ENCODE data around the gene OSM.

Gene OSM

GRCh38 chr22:30312053-30312452 is 45.4 kb upstream of the OSM start (continued):
- TF ChIP-seq BCL6B (tag by site-specific recombination; IDR thresholded peaks at IDR 0.05) (no peak), ZEB2 (tag by site-specific recombination; IDR thresholded peaks at IDR 0.05) (peak; percentile 86; the same call in 1 of the 2 replicates), ZNF580 (tag by site-specific recombination; IDR thresholded peaks at IDR 0.05) (no peak), ZBTB11 (tag by site-specific recombination; conservative IDR thresholded peaks at IDR 0.05; ENCODE audit: low read depth) (no peak), ZNF701 (tag by site-specific recombination; IDR thresholded peaks at IDR 0.05) (no peak), YY1 (tag by site-specific recombination; IDR thresholded peaks at IDR 0.05) (no peak), BCL11A (tag by site-specific recombination; IDR thresholded peaks at IDR 0.05; ENCODE audit: low read depth) (no peak), ZNF146 (tag by site-specific recombination; IDR thresholded peaks at IDR 0.05) (no peak), ZNF214 (tag by site-specific recombination; IDR thresholded peaks at IDR 0.05; ENCODE audit: borderline replicate concordance) (no peak), ZNF629 (tag by site-specific recombination; IDR thresholded peaks at IDR 0.05) (peak; percentile 81), ZNF639 (tag by site-specific recombination; IDR thresholded peaks at IDR 0.05) (0 out of 2 replicates have a peak, but pooled peaks have one; percentile 45), SALL2 (tag by site-specific recombination; IDR thresholded peaks at IDR 0.05; ENCODE audit: borderline replicate concordance) (no peak), ZNF529 (tag by site-specific recombination; IDR thresholded peaks at IDR 0.05; ENCODE audit: insufficient replicate concordance) (no peak), HOXC10 (CRISPR knock-in tag; IDR thresholded peaks at IDR 0.05) (0 out of 2 replicates have a peak, but pooled peaks have one; percentile 61), ZBTB6 (tag by site-specific recombination; IDR thresholded peaks at IDR 0.05) (no peak), ZNF544 (tag by site-specific recombination; IDR thresholded peaks at IDR 0.05) (no peak), ZNF596 (tag by site-specific recombination; IDR thresholded peaks at IDR 0.05) (no peak), ZNF19 (tag by site-specific recombination; IDR thresholded peaks at IDR 0.05; ENCODE audit: low read depth) (no peak), ZNF585B (tag by site-specific recombination; IDR thresholded peaks at IDR 0.05) (no peak), ZNF280C (tag by site-specific recombination; IDR thresholded peaks at IDR 0.05) (no peak), FEZF1 (tag by site-specific recombination; IDR thresholded peaks at IDR 0.05) (no peak), INSM2 (tag by site-specific recombination; IDR thresholded peaks at IDR 0.05) (peak; percentile 86), ZBTB20 (tag by site-specific recombination; IDR thresholded peaks at IDR 0.05) (no peak), ZNF677 (tag by site-specific recombination; IDR thresholded peaks at IDR 0.05) (no peak), ZNF248 (tag by site-specific recombination; IDR thresholded peaks at IDR 0.05) (no peak), KLF8 (tag by site-specific recombination; IDR thresholded peaks at IDR 0.05) (no peak), ZNF610 (tag by site-specific recombination; IDR thresholded peaks at IDR 0.05; ENCODE audit: borderline replicate concordance) (no peak), ZNF23 (tag by site-specific recombination; IDR thresholded peaks at IDR 0.05; ENCODE audit: borderline replicate concordance) (no peak), ZNF157 (tag by site-specific recombination; IDR thresholded peaks at IDR 0.05) (no peak), ZNF335 (tag by site-specific recombination; conservative IDR thresholded peaks at IDR 0.05) (peak; percentile 29; the same call in 1 of the 2 replicates), ZNF140 (tag by site-specific recombination; IDR thresholded peaks at IDR 0.05) (no peak)
